Right ventricle myocardium inferior (tissue), 1 donor: ENCODE data around the gene PTBP3. TPM values are rescaled to one million over a fixed set of nuclear protein-coding genes. Genes with fewer than 3 reads are reported as not detected.

Experiments used
- ATAC-seq: fragments of 200-7000 bp; cut with Tn5 transposase; one replicate; pipeline ENCODE4 v1.9.1; 2020; ENCODE audit warnings: mild to moderate bottlenecking, moderate library complexity
- DNase-seq: peaks from one replicate; pipeline ENCODE4 v3.0.0; 2021; ENCODE audit errors: missing footprints
- intact Hi-C: fragments of 100-400 bp; cut with DNase I; formaldehyde crosslinking; loops from one replicate; pipeline ENCODE4 v1.11.0; 2022
- total RNA-seq: library from RNA; stranded (reverse); fragmentation: NEBNext Ultra II Directional; extraction: Animal tissue kit (Norgen Biotek cat#: 25700); gene quantifications from one replicate; pipeline ENCODE4 v1.2.1, GENCODE V29; 2021
- donor health status: DM: no; HTN: yes; CAD: no; lungs with severe emphysema.

PTBP3 gene
- total RNA-seq, 1 donor from 2014 or later: 21.0 TPM

DNA sequence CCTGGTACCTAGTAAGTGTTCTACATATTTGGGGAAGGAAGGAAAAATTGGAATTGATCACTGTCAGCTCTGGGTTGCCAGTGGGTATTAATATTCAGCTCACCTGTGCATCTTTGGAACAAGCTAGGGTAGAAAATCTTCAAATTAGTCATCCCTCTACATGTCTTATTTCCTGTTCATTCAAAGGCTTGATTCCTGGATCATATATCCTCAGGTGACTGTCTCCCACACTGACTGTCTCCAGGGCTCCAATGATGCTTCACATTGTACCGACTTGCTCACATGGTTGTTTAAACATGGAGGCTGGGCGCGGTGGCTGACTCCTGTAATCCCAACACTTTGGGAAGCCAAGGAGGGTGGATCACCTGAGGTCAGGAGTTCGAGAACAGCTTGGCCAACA, 146.7 kb downstream of the PTBP3 start:
- intact Hi-C loops: no loop called here
- DNase-seq (no peak), ATAC-seq (no peak)

DNA sequence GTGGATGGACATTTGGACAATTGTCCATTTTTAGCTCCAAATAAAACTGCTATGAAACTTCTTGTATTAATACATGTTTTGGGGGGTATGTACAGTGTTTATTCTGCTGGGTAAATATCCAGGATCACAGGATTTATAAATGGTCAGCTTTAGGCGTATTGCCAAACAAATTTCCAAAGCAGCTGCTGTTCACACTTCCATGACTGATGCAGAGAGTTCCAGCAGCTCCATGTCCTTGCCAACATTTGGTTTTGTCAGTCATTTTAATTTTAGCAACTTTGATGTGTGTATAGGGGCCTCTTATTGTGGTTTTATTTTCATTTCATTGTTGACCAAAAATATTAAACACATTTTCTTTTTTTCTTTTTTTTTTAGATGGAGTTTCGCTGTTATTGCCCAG, 148.5 kb downstream of the PTBP3 start:
- intact Hi-C loops: no loop called here
- ATAC-seq: no peak
- DNase-seq: no peak

DNA sequence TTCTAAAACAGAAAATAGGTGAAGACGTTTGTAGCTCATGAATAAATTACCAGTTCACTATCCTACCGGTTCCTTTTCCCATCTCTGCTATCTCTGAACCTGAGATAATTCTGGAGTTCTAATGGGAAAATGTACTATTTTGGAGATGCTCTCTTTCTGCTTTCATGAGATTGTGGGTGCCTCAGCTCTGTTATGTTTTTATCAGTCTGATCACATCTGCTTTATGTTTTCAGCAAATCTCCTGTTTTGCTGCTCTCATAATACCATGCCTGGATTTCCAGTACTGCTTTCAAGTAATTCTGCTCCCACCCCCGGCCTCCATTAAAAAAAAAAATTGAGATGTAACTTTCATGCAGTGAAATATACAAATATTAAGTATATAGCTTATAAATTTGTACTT, 149.2 kb downstream of the PTBP3 start:
- ATAC-seq (no peak), DNase-seq (no peak)
- intact Hi-C loops: no loop called here

DNA sequence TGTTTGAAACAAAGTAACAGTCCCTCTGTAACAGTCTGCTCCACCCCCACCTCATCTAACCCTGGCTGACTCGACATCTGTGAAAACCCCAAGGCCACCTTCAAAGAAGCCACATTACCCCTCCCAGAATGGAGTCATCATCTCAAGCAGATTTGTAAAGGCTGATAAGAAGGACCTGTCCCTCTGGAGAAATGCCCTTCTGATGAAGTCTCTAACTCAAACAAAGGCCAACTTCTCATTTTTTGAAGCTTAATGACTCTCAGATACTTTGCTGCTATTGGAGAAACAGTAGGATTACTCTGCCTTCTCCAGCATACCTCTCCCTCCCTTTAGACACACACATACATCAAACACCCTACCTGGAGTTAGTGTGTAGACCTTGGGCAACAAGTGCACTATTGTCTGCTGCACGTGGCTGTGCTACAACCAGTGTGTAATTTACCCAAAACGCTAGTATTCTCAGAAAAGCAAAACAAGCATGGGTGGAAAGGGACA, 153.0 kb downstream of the PTBP3 start:
- no peak for ATAC-seq
- intact Hi-C loops: no loop called here
- no peak for DNase-seq

DNA sequence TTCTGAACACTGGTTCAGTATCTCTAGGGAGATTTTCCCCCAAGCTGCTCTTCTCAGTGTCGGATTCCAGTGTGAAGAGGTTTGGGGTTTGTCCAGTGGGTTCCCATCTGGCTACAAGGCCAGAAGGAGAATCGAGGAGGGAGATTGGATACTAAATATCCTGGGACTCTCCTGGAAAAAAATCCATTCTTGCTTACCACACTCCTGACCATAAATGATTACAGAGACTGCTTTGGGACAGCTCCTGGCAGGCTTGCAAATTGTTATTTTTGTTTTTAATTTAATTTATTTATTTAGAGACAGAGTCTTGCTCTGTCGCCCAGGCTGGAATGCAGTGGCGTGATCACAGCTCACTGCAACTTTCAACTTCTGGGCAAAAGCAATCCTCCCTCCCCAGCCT, 153.6 kb downstream of the PTBP3 start:
- intact Hi-C loops: no loop called here
- DNase-seq: no peak
- ATAC-seq: peak; percentile 55

DNA sequence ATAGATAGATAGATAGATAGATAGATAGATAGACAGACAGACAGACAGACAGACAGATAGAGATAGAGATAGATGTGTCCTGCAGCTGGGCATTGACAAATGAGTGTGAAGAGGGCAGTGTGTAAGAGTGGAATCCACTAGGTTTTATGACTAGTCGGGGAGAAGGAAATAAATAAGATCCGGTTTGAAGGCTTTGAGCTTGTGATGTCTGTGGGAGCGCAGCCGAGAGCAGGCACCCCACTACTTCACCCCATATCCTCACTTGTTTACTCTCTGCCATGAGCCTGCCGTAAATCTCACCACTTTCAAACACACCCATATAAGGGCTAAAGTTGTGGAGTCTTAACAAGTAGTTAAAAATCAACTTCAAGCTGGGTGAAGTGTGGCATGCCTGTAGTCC, 156.9 kb downstream of the PTBP3 start:
- no peak for ATAC-seq
- DNase-seq: no peak
- intact Hi-C loops: no loop called here

DNA sequence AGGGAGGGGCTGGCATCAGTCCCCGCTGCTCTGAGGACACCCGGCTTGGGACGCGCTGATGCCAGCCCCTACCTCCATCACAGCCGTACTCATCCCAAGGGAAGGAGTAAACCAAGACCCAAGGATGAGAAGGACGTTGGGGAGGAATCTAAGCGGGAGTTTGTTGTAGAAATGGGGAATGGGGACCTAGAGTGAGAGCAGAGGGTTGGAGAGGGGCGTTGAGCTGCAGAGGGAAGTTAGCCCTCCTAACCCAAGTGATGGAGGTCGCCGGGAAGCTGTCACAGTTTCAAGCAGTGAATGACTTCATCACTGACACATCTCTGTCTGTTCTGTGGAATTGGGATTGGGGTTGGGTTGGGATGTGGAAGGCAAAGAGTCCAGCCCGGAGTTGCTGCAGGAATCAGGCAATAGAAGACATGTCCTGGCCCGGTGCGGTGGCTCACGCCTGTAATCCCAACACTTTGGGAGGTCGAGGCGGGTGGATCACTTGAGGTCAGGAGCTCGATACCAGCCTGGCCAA, 157.6 kb downstream of the PTBP3 start:
- no peak for ATAC-seq
- DNase-seq: no peak
- intact Hi-C loops: no loop called here

DNA sequence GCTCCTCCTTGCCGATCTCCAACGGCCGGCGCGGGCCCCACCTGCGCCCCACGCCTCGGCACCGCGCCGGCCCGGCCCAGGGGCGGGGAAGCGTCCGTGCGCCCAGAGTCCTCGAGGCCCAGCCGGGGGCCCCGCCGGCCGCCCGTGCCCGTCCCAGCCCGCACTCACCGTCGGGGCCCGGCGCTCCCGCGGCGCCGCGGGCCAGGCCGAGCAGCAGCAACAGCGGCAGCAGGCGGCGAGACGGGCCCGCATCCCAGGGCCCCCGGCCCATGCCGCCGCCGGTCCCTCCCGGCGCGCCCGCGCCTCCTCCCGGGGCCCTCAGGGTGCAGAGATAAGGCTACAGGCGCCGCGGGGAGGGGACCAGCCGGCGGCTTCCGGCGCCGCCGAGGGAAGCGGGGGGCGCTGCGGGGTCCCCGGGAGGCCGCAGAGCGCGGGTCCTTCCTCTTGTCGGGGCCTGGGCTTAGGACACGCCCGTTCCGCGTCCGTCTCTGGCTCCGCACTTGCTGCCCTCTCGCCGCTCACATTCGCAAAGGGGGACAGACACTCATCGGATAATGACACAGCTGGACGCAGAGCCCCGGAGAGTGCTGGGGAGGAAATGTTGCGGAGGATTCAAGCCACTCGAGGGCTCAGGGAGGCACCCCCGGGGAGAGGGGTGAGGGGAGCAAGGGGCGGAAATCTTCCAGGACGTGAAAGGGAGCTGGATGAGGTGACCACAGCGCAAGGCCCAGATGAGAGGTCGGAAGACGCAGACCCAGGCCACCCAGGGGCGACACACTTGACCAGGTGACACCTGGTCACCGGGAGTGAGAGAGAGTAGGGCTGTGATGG, 158.2 kb downstream of the PTBP3 start, which contains the start of gene SUSD1:
Gene SUSD1 (minus strand): TSS at position 333 of the 831 bp plus-strand sequence. CDS start 62 bp downstream, at position 271.
- intact Hi-C loops: no loop called here
- peak; percentile 53 for ATAC-seq
- peak; percentile 85 for DNase-seq

DNA sequence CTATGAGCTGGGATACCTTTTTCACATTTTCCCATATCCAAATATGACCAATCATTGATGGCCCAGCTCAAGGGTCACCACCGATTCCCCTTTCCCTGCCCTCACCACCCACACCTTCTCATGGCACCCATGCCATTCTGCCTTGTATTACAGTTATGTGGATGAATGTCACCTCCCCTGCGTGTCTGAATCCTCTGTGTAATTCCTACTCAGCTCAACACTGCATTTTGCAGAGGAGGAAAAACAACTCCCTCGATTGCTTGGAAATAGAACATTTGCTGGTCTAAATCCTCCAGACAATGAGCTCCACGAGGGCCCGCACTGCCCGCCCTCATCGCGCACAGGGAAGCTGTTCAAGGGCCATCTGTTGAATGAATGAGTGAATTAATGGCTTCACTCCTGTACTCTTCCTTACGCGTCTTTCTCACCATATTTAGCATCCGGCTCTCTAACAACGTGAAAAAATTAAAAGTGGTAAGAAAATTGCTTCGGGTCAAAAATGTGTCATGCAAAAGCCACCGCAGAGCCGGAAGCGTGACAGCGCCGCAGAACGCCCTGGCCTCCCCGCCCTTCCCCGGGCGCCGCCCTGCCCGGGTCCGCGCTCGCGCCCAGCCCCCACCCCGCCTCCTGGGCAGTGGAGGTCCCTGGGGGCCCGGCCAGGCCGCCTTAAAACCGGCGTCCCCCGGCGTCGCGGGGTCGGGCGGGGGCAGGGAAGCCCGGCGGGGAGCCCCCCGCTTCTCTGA, 159.0 kb downstream of the PTBP3 start:
- ATAC-seq: peak; percentile 88
- intact Hi-C loops: no loop called here
- peak; percentile 92 for DNase-seq

DNA sequence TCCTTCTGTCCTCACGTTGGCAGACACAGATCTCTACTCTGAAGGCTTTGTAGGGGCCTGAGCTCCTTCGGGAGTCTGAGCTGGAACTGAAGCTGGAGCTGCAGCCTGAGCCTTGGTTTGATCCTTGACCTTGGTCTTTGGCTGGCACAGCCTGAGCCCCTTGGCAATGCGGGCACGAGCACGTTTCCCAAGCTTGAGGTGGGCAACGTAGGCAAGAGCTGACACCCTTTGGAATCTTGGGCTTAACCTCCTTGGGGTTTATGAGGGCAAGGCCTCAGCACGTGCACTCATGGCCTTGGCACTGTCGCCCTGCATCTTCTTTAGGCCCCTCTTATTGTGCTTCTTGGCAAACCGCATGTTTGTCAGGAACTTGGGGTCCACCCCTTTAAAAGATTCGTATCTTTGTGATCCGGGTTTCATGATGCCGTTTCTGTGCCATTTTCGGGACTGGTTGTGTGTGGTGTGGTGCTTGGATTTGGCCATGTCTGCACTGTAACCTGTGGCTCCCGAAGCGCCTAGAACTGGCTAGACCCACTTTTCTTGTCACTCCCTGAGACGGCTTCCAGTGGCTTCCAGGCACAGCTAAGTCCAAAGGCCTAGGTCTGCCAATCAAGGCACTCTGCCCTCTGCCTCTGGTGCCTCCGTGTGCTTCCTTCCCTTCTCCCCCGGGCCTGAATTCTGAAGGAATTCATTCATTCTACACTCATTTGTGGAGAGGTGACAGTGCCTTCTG, 159.8 kb downstream of the PTBP3 start:
- intact Hi-C loops: no loop called here
- no peak for DNase-seq
- ATAC-seq: no peak

DNA sequence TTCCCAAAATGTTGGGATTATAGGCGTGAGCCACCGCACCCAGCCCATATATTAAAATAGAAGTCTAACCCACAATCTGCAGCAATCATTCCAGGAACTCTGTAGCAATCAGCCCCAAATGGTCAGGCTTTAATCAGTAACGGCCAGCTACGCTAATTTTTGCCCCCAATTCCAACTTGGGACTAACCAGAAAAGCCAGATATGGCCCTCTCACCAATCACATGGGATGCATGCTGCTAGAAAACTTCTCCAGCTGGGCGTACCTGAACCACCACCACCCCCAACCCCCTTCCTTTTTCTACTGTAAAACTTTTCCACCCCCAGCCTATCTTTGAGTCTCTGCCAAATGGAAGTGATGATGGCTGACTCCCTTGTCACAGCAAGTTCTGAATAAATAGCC, 162.5 kb downstream of the PTBP3 start:
- no peak for DNase-seq
- intact Hi-C loops: no loop called here
- ATAC-seq: no peak

DNA sequence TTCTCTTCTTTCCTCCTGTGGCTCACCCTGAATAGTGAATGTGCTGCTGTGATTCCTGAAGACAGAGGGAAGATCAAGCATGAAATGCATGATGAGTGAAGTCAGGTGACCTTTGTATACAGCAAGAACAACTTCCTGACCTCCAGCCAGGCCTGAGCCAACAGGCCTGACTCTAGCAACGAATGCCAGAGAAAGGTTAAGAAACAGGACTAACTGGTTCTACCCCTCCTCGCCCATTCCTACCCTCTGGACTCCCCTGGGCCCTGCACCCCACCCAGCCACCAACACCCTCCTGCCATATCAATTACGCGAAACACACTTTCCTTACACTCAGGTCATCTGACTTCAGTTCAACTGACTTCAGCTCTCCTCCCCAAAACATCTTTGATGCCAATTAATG, 163.2 kb downstream of the PTBP3 start:
- no peak for ATAC-seq
- no peak for DNase-seq
- intact Hi-C loops: no loop called here

DNA sequence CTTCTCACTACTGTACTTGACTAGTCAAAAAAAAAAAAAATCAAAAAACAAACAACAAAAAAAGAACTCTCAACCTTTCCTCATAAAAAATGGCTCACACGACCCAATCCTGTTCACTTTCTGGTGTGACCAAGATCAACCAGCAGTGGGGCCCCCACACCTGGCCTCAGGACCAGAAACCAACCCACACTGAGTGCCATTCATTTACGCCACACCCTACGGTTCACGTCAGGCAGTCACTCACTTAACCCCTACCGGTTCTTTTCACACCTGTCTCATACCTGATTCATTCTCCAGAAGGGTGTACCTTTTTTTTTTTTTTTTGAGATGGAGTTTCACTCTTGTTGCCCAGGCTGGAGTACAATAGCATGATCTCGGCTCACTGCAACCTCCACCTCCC, 164.1 kb downstream of the PTBP3 start:
- intact Hi-C loops: loop anchor here (5.0 kb wide), 1 partner anchor 163 kb away; the partner anchor contains the start of gene PTBP3
- no peak for ATAC-seq
- DNase-seq: no peak

DNA sequence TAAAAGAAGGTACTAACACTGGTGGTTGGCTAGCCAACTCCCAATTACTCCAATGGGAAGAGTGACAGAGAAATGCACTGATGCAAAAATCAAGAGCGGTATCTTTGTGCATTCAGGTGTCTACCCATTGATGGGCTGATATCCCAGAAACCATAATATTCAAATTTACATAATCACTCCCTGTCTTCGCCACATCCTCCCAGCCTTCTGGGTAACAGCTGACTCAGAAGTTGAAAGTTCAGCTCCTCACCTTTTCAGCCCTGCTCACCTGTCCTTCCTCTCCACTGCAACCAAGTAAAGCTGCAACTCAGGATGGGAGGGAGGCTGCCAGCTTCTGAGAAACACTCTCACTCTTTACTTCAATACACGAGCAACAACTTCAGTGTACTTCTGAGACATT, 165.2 kb downstream of the PTBP3 start:
- intact Hi-C loops: loop anchor here (5.0 kb wide), 1 partner anchor 164 kb away; the partner anchor contains the start of gene PTBP3
- no peak for ATAC-seq

More for the DNA sequence above, 165.2 kb downstream of the PTBP3 start:
- no peak for DNase-seq

Other genes with a start within 250 kb of the PTBP3 start
- gene SUSD1, start 158.3 kb downstream of the PTBP3 start, total RNA-seq: 8.1 TPM
- gene HSDL2, start 46.5 kb upstream of the PTBP3 start, total RNA-seq: 270 TPM
- 5.0 TPM for gene KIAA1958, start 153.2 kb upstream of the PTBP3 start, total RNA-seq